ENCODE measurements around the gene EPHA4. TPM values are rescaled to one million over a fixed set of nuclear protein-coding genes. Genes with fewer than 3 reads are reported as not detected.

EPHA4 gene
- total RNA-seq (2014; rRNA removed) (3.3 and 3.6 TPM in 2 replicates), Bru-seq, nascent RNA (percentile 41 among the genes with signal in this experiment), BruChase-seq, experiment 1, labeled RNA remaining after a 6-hour chase (percentile 33 among the genes with signal in this experiment), BruChase-seq, experiment 2, labeled RNA remaining after a 2-hour chase (percentile 39 among the genes with signal in this experiment)
- long read RNA-seq, partial matches to known transcripts, result 3 of 5 reads
- long read RNA-seq, other reads (novel, unspliced or antisense), result 2 of 5 reads

DNA sequence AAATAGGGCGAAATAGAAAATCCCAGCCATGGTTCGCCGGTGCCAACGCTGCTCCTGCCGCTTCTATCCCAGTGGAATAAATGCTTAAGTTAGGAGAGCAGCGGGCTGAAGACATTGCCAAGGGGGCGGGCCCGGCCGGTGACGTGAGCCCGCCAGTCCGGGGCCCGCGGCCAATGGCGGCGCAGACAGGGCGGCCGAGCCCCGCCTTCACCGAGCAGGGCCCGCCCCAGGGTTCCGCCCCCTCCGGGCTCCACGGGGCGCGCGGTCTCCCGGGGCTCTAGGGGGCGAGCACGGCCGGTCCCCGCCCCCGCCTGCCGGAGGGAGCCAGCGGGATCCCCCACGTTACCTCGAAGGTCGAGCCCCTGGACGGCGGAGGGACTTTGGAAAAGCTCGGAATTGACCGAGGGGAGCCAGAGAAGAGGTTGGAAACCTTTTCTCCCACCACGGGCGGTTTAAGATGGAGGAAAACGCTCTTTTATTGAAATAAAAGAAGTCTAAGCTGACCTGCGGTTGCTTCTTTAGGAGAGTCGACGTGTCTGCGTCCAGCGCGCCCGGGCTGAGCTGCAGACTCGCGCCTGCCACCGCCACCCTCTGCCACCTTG lies at the start of gene EPHA4:
TSS of gene EPHA4 (minus strand) at position 86 of the 602 bp plus-strand sequence. CDS start at position 30, 56 bp downstream.
- H3K9me2 ChIP-seq (replicated peaks; ENCODE audit: low read length), result no peaks in the 10 kb centered on the region
- peak within 1 kb of the TSS; percentile 61 for H3K9ac ChIP-seq (ENCODE audit: low read length)
- H4K20me1 ChIP-seq (ENCODE audit: low read length), result no peaks in the 10 kb centered on the region
- H3K4me1 ChIP-seq (ENCODE audit: insufficient read depth, low read length), result peaks cover 18% of the 10 kb centered on the region; the same call in 1 of the 2 replicates
- no peaks in the 10 kb centered on the region for H3F3A ChIP-seq (ENCODE audit: low read length, unreplicated experiment)
- ATAC-seq, result peak; percentile 70
- peak within 1 kb of the TSS; percentile 100 for H3K4me2 ChIP-seq (ENCODE audit: low read length)
- ChIA-PET POLR2A (ENCODE audit: unreplicated experiment) (interaction anchor here (0.6 kb wide), 1 partner anchor 21 kb away, joined by 5 read pairs; no protein-coding TSS in a partner anchor), CTCF (interaction anchor here (0.5 to 1.2 kb wide), 2 partner anchors 129 to 425 kb away, joined by 3 read pairs; no protein-coding TSS in a partner anchor)
- H3K79me2 ChIP-seq (ENCODE audit: low read length), result no peaks in the 10 kb centered on the region
- intact Hi-C loops (cut with micrococcal nuclease), result loop anchor here (1.0 to 10.0 kb wide), 9 partner anchors 39 to 1408 kb away; no protein-coding TSS in a partner anchor
- H3K27me3 ChIP-seq (ENCODE audit: low read length), result peaks cover 26% of the 10 kb centered on the region
- H2AFZ ChIP-seq (ENCODE audit: low read length), result peak within 1 kb of the TSS; percentile 96
- peak; percentile 87 for DNase-seq
- BruUV-seq (replicated peaks), result TSS peak; percentile 82
- H3K9me3 ChIP-seq (ENCODE audit: low read length), result no peaks in the 10 kb centered on the region
- H3K27ac ChIP-seq (ENCODE audit: low read length), result no peak within 1 kb of the TSS
- H3K36me3 ChIP-seq (ENCODE audit: low read depth, low read length), result no peaks in the 10 kb centered on the region
- TF ChIP-seq, protein P1, sequence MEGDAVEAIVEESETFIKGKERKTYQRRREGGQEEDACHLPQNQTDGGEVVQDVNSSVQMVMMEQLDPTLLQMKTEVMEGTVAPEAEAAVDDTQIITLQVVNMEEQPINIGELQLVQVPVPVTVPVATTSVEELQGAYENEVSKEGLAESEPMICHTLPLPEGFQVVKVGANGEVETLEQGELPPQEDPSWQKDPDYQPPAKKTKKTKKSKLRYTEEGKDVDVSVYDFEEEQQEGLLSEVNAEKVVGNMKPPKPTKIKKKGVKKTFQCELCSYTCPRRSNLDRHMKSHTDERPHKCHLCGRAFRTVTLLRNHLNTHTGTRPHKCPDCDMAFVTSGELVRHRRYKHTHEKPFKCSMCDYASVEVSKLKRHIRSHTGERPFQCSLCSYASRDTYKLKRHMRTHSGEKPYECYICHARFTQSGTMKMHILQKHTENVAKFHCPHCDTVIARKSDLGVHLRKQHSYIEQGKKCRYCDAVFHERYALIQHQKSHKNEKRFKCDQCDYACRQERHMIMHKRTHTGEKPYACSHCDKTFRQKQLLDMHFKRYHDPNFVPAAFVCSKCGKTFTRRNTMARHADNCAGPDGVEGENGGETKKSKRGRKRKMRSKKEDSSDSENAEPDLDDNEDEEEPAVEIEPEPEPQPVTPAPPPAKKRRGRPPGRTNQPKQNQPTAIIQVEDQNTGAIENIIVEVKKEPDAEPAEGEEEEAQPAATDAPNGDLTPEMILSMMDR (conservative IDR thresholded peaks at IDR 0.05; ENCODE audit: low read depth, low read length), result peak; percentile 32; the same call in 1 of the 2 replicates
- TF ChIP-seq EZH2phosphoT487 (IDR thresholded peaks at IDR 0.05; ENCODE audit: borderline replicate concordance, low read length), result no peak
- no peak for TF ChIP-seq EZH2 (IDR thresholded peaks at IDR 0.05; ENCODE audit: low read length, unreplicated experiment)
- H3K4me3 ChIP-seq (ENCODE audit: low read length), result peak within 1 kb of the TSS; percentile 96

DNA sequence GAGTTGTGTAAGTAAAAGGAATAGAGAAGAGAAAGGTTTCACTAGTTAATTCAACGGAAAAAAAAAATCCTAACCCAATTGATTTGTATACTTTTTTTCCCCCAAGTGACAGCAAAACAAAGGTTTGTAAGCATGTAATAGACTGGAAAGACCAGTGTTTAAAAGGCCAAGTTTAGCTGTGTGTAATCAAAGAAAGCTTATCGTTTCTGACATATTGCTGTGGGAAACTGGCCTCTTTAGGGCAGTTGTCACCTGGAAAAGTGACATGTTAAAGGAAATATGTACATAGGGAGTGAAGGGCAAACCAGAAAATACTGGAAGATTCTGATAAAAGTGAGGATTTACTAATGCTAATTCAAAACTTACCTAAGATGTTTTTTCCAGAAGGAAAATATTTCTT lies 45.9 kb upstream of the EPHA4 start:
- CTCF ChIA-PET, result no interaction called here

More for the DNA sequence above, 45.9 kb upstream of the EPHA4 start:
- Histone ChIP-seq H3K4me3 (ENCODE audit: low read length) (no peak overlapping the region), H3K36me3 (ENCODE audit: low read depth, low read length) (no peaks in the 10 kb centered on the region), H3K27ac (ENCODE audit: low read length) (no peak overlapping the region), H3K79me2 (ENCODE audit: low read length) (no peaks in the 10 kb centered on the region), H4K20me1 (ENCODE audit: low read length) (no peaks in the 10 kb centered on the region), H3K4me2 (ENCODE audit: low read length) (no peak overlapping the region), H3K4me1 (ENCODE audit: insufficient read depth, low read length) (no peaks in the 10 kb centered on the region), H3K9me3 (ENCODE audit: low read length) (no peaks in the 10 kb centered on the region), H2AFZ (ENCODE audit: low read length) (no peak overlapping the region), H3K27me3 (ENCODE audit: low read length) (peaks cover 9% of the 10 kb centered on the region; the same call in 1 of the 2 replicates), H3K9me2 (replicated peaks; ENCODE audit: low read length) (no peaks in the 10 kb centered on the region), H3F3A (ENCODE audit: low read length, unreplicated experiment) (no peaks in the 10 kb centered on the region), H3K9ac (ENCODE audit: low read length) (no peak overlapping the region)
- intact Hi-C loops (cut with micrococcal nuclease), result no loop called here
- ATAC-seq (no peak), DNase-seq (no peak)
- POLR2A ChIA-PET (ENCODE audit: unreplicated experiment), result no interaction called here
- BruUV-seq (replicated peaks), result no TSS peak
- no peak for TF ChIP-seq EZH2phosphoT487 (IDR thresholded peaks at IDR 0.05; ENCODE audit: borderline replicate concordance, low read length)
- TF ChIP-seq, protein P1 (conservative IDR thresholded peaks at IDR 0.05; ENCODE audit: low read depth, low read length), result no peak
- no peak for TF ChIP-seq EZH2 (IDR thresholded peaks at IDR 0.05; ENCODE audit: low read length, unreplicated experiment)
